CD4-positive, alpha-beta T cell treated with Interferon gamma for 1 hour (primary cell): ENCODE data around the gene FOXN3.
A peak's percentile ranks its signal among the peaks of the same experiment; 100 is the strongest.
"Not testable (repeated sequence)": the region's sequence is repeated elsewhere in the genome, so short reads cannot be mapped to it uniquely, and the experiment has no call there.

Source experiments
- DNase-seq: peaks from one replicate; pipeline ENCODE4 v3.0.0-alpha.2; 2020

Gene FOXN3

DNA sequence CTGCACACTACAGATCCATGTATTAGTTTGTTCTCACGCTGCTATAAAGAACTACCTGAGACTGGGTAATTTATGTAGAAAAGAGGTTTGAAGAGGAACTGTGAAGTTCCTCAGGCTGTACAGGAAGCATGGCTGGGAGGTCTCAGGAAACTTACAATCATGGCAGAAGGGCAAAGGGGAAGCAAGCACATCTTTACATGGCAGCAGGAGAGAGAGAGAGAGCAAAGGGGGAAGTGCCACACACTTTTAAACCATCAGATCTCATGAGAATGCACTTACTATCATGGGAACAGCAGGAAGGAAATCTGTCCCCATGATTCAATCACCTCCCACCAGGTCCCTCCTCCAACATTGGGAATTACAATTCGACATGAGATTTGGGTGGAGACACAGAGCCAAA, 265.3 kb downstream of the FOXN3 start:
- DNase-seq, result not testable (repeated sequence)

DNA sequence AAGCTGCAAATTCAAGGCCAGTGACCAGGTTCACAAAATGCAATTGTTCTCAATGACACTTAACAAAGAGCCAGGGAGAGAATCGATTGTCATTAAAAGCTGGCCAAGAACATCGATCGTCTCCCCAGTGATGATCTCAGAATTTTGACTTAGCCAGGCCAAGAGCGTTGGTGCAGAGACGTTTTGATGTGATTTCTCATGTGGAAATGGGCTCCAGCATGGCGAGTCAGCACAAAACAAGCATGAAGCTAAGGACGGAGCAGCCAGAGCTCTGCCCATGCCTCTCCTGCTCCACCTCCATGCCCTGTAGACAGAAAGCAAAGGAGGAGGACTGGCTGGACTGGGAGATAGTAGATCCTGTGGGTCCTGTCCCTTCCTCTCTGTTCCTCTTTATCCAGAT, 270.8 kb downstream of the FOXN3 start:
- no peak for DNase-seq

DNA sequence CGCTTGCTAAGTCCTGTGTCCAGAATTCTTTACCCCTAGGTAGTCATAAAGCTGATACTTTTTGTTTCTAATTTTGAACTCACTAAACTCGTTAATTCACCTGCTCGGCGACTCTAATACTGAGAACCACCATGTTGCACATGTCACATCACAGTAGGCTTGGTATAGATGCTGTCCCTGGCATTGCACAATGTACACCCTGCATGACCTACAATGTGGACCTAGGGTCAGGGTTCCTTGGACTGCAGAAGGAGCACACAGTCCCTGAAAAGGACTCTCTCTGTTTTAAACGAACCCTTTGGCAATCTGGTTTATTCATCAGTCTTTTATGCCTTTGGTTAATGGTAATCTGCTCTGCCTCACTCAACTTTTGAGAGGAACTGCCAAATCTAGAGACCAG, 272.4 kb downstream of the FOXN3 start:
- no peak for DNase-seq

DNA sequence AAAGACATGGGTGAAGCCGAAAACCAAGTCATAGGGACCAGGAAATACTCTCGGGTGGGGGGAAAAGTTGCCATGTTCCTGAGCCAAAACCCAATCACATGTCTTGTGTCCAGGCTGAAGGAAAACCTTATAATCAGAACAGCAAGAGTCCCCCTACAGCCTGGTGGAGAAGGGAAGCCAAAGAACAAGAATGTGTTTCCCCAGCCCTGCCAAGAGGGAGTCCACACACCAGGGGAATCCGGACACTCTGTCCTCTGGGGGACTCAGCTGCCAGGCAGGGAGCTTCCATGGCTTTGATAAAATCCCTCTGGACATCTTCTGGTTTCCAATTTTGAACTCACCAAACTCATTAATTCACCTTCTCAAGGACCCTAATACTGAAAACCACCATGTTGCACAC, 273.0 kb downstream of the FOXN3 start:
- no peak for DNase-seq

DNA sequence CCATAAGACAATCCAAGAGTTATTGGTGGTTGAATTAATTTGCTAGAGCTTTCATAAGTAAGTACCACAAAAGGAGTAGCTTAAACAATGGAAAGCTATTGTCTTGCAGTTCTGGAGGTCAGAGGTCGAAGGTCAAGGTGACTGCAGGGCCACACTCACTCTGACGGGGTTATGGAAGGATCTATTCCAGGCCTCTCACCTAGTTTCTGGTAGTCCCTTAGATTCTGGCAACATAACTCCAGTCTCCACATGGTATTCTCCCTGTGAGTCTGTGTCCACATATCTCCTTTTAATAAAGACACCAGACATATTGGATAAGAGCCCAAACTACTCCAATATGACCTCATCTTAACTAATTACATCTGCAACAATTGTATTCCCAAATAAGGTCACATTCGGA, 273.4 kb downstream of the FOXN3 start:
- no peak for DNase-seq

DNA sequence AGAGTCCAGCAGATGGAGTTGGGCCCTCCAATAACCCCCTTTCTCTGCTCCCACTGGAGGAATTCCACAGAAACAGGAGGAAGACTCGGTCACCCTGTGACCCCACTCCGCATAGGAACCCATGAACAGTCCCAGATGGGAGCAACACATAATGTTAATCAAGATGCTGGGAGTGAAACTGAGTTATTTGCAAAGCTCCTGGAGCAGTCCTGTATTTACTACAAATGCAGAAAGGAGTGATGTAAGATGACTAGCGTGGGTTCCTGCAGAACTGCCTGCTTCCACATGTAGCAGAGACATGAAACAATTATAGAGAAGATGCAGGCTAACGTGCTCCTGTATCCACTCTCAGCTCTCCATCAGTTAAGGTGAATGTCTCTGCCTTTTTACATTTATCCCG, 274.7 kb downstream of the FOXN3 start:
- DNase-seq, result no peak

DNA sequence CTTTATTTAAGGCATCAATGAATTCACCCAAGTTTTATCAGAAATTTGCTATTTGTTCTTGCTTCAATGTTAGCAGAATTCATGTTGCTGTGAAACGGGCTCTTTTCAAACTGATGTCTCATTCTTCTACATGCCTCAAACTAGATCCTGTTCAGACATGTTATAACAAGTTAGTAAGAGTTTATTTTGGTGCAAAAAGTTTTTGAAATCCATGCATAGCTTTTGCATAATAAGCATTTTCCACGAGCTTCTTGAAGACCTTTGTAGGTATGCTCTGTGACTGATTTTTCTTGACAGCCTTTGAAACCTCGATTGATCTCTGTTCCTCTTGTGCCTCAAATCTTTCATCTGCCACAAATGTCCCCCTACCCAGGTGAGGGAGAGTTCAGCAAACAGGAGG, 275.2 kb downstream of the FOXN3 start:
- no peak for DNase-seq

DNA sequence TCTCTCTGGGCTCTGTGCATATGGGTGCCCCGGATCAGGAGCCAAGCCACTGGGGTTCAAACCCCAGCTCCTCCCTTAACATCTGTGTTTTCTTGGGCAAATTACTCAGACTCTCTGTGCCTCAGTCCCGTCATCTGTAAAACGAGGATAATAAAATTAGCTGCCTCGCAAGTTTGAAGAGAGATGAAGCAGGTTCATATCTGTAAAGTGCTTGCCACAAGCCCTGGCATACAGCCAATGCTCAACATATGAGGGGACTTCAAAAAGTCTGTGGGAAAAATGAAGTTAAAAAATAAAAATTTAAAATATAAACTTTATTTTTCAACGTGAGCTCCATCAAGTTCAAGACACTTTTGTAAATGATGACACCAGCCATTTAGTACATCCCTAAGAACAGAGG, 276.7 kb downstream of the FOXN3 start:
- no peak for DNase-seq

DNA sequence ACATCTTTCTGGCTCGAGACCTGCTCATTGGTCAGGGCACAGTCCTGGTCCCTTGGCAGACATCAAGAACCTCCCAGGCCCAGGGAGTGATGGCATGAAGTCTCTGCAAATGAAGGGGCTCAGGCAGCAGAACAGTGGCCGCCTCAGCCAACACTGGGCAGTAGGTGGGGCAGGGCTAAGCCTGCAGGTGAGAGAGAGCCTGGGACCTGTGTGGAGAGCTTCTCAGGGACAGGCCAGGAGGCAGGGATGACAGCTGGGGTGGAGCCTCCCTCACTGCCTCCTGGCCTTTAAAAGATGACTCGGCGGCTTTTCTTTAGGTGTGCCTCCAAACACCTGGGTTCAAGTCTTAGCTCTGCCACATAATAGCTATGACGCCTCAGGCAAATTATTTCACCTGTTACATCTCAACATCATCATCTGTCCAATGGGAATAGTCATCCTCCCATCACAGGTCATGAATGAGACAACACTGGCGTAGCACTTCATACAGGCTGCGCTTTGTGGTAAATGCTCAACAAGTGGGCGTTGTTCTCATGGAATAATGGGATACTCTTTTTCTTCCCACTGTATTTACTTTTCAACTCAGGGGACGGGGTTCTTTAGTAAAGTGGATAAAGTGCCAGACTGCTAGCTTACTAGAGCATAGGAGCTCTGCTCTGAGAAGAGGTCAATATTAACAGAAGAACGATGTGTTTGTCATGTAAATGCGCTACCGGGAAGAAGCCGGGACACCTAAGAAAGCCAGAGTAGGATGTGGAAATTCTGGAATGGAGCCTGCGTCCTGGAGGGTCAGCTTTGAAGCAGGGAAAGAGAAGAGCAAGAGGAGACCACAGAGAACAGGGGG, 277.4 kb downstream of the FOXN3 start:
- DNase-seq, result no peak

DNA sequence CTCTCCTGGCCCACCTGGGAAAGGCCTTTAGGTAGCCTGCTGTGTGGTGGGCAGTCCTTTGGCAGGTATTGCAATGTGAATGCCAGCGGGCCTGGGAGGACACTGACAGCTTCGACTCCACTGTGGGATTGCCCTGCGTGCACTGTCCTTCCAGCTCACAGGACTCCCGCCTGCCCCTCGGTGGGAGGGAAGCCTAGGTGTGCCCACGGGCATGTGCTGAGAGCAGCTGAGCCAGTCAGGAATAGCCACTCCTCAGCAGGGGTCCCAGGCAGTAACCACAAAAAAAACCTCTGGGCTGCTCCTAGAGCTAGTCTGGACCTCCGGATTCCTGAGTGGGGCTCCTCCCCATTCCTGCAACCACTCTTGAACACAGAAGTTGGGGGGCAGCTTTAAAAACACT, 278.2 kb downstream of the FOXN3 start:
- no peak for DNase-seq

DNA sequence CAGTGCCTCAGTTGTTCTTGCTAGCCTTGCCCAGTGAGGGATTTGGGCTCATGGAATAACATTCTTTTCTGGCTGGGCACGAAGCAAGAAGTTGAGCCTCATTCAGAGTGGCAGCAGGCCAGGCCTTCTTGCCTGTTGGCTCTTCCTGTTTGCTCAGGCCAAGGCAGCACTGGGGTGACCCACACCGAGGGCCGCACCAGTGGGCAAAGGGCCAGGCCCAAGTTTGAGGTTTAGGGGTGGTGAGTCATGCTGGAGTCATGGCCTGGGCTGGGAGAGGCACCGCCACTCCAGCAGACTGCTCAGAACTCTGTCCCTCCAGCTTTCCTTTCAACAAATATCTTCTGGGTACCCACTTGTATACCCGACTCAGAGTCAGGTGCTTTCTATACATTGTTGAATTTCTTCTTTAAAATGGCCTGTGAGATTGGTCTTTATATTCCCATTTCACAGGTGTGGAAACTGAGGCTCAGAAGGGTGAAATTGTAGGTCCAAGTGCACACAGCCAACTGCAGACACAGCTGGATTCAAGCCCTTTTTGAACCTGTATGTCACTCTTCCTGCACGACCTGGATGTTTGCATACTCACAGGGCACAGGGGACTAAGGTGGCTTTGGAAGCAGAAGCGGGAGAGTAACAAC, 279.4 kb downstream of the FOXN3 start:
- DNase-seq, result peak; percentile 30

DNA sequence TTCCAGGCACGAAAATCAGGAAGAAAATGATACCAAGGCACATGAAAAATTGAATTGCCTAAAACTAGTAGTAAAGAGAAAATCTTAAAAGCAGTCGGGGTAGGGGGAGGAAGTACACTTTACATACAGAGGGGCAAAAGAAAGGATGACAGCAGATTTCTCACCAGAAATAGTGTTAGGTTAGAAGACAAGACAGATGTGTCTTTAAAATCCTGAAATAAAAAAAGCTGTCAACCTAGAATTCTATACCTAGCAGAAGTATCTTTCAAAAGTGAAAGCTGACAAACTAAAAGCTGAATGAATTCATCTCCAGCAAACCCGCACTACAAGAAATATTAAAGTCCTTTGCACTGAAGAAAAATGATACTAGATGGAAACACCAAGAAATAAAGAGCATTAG, 280.4 kb downstream of the FOXN3 start:
- no peak for DNase-seq

DNA sequence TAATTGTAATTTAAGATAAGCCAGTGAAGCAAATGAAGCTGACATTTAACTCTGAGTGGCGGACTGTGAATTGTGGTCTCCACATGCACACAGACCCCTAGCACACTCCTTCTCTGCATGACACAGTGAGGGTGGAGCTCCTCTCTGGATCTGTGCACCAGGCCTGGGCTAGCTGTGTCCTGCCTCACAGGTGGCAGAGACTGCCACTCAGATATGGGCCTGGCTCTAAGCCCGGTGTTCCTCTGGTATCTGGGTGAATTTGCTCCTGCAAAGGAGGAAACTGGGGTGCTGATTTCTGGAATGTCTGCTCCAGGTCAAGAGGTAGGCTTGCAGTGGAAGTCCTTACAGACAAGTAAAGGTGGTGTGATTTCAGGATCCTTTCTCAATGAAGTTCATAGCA, 282.4 kb downstream of the FOXN3 start:
- no peak for DNase-seq

DNA sequence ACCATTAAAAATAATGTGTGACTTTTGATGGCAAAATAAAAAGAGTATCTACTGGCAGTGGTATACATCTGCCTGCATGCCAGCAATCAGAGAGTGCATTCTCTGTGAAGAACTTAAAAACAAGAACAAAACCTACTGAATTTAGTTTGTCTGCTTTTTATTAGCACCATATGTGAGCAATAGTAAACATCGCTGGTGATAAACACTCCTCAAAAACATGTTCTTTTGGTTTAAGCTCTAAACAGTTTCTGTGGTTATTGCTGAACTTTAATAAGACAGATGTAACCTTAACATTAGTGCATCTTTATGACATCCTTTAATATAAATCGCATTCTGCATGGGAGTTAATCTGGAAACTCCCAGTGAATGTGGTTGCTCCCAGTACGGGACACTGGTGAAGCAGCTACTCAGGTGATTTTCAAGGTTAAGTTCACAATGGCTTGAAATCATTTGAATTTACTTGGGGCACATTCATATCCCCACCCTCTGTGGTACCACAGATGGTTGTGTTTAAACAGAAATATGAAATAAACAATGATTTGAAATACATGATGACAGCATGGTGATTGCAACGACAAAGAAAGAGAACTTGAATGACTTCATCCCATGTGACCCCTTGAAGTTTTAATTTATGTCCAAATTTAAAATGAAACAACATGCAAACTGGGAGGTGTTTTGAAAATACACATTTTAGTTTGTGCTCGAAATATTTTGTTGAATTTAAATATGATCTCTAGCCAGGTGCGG, 285.9 kb downstream of the FOXN3 start:
- no peak for DNase-seq

DNA sequence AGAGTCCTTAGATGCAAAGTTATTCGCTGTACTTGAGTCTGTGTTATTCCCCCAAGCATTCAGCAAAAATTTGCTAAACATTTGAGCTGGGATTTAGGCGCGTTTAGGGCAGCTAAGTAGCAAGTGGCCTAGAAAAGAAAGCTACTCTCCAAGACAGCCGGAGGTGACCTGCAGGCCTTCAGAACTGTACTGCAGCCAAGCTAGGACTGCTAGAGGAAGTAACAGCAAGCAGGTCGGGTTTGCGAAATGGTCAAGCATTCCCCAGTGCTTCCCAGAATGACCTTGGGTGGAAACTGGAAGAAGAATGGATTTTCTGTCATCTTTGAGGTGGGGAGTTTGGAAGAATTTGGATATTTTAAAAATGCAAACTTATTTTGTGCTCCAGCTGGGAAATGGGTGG, 287.5 kb downstream of the FOXN3 start:
- DNase-seq, result no peak

DNA sequence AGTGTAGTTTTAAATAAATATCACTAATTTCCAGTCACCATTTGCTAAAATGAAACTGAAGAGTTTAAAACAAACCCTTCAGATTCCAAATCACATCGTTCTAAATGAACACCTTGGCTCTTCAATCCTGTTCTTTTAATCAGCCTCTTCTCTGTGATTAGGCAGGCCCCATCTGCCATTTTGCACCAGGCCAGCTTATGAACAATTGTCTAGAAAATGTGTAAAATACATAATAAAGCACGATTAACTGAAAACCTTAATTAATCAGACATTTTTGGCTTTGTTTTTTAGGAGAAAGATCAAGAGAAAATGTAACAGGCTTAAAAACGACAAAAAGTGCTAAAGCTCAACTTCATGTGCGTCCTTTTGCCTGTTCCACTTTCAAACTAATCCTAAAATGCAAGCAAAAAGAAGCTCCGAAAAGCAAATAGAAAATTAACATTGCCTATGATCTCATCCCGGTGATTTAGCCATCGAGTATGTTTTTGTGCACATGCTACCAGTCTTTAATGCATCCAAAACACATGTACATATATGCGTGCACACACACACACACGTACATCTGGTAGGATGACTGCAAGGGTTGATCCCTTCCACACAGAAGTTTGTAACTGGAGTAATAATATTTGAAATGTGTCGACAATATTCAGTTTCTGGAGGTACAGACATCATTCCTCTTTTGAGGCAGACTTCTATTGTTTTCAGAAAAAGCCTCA, 288.6 kb downstream of the FOXN3 start:
- DNase-seq, result no peak

DNA sequence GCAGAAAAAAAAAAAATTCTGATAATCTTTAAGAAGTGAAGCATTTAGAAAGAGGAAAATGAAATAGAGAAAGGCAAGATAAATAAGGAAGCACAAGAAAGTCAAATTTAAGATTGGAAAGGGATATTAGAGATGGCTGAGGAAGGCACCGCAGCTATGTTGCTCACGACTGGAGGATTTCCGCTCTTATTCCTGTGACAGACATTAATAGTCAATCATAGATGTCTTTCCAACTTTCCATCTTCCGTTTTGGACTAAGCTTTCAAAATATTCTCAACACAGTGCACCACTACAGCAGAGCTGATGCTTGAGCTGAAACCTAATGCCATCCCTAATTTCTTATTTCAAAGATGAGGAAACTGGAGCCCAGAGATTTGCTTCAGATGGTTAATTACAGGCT, 290.6 kb downstream of the FOXN3 start:
- no peak for DNase-seq

DNA sequence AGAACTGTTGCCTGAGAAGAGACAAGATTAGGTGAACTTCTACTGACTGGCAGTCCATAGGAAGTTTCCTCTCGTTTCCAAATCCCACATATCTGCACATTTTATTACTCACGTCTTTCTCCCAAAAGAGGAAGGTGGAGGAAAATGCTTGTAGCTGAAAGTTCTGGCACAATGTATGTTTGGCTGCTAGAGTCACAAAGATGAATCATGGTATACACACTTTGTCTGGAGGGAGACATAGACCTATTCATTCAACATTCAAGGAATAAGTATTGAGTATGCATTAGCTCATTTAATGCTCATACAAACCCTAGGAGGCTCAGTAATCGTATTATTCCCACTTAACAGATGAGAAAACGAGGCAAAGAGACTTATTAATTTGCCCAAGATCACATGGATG, 291.8 kb downstream of the FOXN3 start:
- DNase-seq, result no peak

DNA sequence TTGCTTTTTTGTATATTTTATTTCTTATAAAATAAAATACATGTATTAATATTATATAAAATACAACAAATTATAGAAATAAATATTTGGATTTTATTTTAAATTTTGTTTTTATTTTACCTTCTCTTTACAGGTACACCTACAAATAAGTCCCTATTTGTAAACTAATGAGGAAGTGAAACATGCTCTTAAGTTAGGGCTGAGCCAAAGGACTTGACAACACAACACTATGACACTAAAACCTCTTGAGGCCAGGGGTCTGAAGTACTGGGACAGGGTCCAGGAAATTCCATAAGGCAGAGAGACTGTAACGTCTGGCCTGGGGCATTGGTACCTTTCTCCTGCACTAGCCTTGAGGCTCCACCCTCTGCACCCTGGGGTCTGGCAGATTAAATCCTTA, 293.2 kb downstream of the FOXN3 start:
- DNase-seq, result no peak

DNA sequence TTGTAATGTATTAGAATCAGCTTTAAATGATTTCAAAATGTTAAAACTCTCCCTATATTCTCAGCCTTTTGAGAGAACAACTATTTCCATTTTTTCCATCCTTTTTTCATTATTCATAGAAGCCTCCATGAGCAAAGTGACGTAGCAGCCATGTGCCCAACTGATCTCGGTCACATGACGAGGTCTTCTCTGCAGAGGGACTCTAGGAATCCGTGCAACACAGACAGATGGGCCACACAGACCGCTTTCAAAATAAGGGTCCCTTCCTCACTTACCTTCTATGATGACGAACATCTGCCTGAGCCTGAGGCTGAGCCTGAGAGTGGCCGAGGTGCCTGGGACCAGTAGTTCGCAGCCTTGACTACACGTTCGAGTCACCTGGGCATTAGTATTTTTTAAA, 293.8 kb downstream of the FOXN3 start:
- DNase-seq, result no peak

DNA sequence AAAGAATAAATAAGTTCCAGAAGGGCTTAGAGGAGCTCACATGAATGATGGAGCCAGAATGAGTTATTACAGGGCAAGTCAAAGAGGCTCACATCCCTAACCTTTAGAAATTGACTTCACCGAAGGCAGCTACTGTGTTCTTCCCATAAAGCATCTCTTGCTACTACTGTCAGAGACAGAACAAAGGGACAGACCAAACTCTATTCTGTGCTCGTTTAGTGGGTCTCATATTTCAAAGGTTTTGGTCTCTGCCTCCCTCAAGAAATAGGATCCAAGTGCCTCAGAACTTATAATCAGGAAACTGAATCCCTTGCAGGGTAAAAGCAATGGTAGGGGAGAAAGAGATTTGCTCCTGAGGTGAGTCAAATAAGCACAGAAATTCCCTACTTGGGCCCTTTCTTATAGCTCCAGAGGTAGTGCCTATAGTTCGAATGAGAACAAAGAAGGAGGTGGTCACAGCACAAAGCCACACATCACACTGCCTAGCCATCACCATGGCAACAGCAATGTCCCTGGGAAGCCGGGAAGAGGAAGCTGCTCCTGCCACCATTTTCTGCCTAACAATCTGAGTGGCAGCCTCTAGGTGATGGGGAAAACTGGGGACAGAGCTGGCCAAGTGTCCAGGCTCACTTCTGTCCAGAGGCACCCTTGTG, 294.9 kb downstream of the FOXN3 start:
- DNase-seq, result no peak

DNA sequence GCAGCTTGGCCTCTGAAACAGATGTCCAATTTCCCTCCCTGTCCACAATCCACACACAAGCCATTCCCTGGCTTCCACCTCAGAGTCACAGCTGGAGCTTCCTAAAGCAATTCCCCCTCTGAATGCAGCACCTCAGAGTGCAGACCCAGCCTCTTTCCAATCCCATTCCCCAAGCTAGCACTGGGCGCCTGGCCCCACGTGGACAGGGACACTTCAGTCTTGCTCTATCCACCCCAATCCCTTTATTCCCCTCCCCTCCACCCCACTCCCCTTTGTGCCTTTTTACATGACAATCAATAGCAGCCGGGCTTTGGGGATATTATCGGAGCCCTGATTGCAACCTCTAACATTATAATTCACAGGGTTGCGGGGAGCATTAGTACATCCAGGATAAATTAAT, 300.0 kb downstream of the FOXN3 start:
- no peak for DNase-seq

DNA sequence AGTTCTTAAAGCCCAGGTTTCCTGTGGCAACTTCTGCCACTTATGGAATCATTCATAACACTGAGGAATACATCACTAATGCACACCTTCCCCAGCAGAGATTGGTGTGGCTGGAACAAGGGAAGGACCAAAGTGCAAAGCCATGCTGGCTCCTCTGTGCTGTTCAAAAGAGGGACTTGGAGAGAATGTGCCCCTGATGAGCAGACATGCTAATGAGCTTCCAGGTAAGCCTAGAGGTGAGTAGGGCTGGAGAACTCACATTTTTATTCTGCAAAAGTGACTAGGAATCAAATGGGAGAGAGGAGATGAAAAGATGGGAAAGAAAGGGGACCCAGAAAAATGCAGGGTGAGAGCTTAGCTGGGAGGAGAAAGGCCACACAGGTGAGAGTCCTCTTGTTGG, 302.9 kb downstream of the FOXN3 start:
- DNase-seq, result no peak
